Stimulated activated CD8-positive, alpha-beta memory T cell treated with anti-CD3 and anti-CD28 coated beads, Interleukin-12 subunit alpha, Interleukin-12 subunit beta, amount 100 ng/mL, for 24 hours (primary cell): ENCODE results near the gene HIP1.
"Not testable (repeated sequence)": the region's sequence is repeated elsewhere in the genome, so short reads cannot be mapped to it uniquely, and the experiment has no call there.

Source experiments
- DNase-seq: peaks from one replicate; pipeline ENCODE4 v3.0.0-alpha.2; 2020; ENCODE audit errors: extremely low read depth

The HIP1 gene

GRCh38 chr7:75739796-75740672 is 1.3 kb upstream of the HIP1 start:
- no peak for DNase-seq

- peak; percentile 98 for DNase-seq
Measured at GRCh38 chr7:75738975-75739795, 444 bp upstream of the HIP1 start.

- DNase-seq: no peak
Measured at GRCh38 chr7:75737856-75738603, 711 bp downstream of the HIP1 start.

GRCh38 chr7:75735581-75736350 is 3.0 kb downstream of the HIP1 start:
- DNase-seq: no peak

- DNase-seq: no peak
Measured at GRCh38 chr7:75734586-75735458, 3.9 kb downstream of the HIP1 start.

- DNase-seq: no peak
Measured at GRCh38 chr7:75732764-75733630, 5.7 kb downstream of the HIP1 start.

- DNase-seq: no peak
Measured at GRCh38 chr7:75732016-75732521, 6.7 kb downstream of the HIP1 start.

- DNase-seq: no peak
Measured at GRCh38 chr7:75729851-75730274, 8.9 kb downstream of the HIP1 start.

- DNase-seq: no peak
Measured at GRCh38 chr7:75727881-75728593, 10.7 kb downstream of the HIP1 start.

- DNase-seq: not testable (repeated sequence)
Measured at GRCh38 chr7:75727351-75727750, 11.4 kb downstream of the HIP1 start.

- DNase-seq: no peak
Measured at GRCh38 chr7:75725306-75725705, 13.4 kb downstream of the HIP1 start.

- DNase-seq: no peak
Measured at GRCh38 chr7:75723444-75723843, 15.3 kb downstream of the HIP1 start.

GRCh38 chr7:75722373-75722772 is 16.4 kb downstream of the HIP1 start:
- DNase-seq: no peak

GRCh38 chr7:75721922-75722321 is 16.8 kb downstream of the HIP1 start:
- not testable (repeated sequence) for DNase-seq

GRCh38 chr7:75721426-75721825 is 17.3 kb downstream of the HIP1 start:
- DNase-seq: no peak

GRCh38 chr7:75719626-75720025 is 19.1 kb downstream of the HIP1 start:
- DNase-seq: no peak

- no peak for DNase-seq
Measured at GRCh38 chr7:75718390-75719031, 20.2 kb downstream of the HIP1 start.

- not testable (repeated sequence) for DNase-seq
Measured at GRCh38 chr7:75717746-75718145, 21.0 kb downstream of the HIP1 start.
